Eye (tissue), 1 donor: Measurements from ENCODE around the gene UGT1A1.
"Not testable (repeated sequence)": the region's sequence is repeated elsewhere in the genome, so short reads cannot be mapped to it uniquely, and the experiment has no call there.

Source experiments
- DNase-seq: peaks from one replicate; pipeline ENCODE4 v3.0.0-alpha.2; 2015

The UGT1A1 gene

DNA sequence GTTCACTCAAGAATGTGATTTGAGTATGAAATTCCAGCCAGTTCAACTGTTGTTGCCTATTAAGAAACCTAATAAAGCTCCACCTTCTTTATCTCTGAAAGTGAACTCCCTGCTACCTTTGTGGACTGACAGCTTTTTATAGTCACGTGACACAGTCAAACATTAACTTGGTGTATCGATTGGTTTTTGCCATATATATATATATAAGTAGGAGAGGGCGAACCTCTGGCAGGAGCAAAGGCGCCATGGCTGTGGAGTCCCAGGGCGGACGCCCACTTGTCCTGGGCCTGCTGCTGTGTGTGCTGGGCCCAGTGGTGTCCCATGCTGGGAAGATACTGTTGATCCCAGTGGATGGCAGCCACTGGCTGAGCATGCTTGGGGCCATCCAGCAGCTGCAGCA, at the start of gene UGT1A1:
Gene UGT1A1, plus strand, starts transcription at position 228 of the 400 bp plus-strand sequence. Its CDS starts 18 bp downstream, at position 246.
- no peak for DNase-seq

- DNase-seq, result peak; percentile 84
These were observed 48.6 kb upstream of the UGT1A1 start for GRCh38 chr2:233711312-233712008.

DNA sequence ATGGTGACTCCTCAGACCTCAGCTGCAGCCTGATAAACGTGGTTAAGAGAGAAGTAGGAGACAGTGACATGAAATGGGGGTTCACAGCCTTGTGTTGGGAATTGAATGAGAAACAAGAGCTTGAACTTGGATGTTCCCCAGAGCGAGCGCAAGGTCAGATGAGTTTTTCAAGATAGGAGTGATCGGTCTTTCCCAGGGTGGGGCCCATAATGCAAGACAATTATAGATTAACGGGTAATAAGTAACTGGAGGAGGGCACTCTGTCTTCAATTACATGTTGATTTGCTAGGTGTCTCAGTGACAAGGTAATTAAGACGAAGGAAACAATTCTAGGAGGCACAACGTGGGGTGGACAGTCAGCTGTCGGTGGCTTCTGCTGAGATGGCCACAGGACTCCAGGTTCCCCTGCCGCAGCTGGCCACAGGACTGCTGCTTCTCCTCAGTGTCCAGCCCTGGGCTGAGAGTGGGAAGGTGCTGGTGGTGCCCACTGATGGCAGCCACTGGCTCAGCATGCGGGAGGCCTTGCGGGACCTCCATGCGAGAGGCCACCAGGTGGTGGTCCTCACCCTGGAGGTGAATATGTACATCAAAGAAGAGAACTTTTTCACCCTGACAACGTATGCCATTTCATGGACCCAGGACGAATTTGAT, 47.3 kb upstream of the UGT1A1 start, which contains the start of gene UGT1A5:
Gene UGT1A5, plus strand, starts transcription at position 297 of the 651 bp plus-strand sequence. Its CDS starts 85 bp downstream, at position 382.
- no peak for DNase-seq

GRCh38 chr2:233713262-233713615, 46.8 kb upstream of the UGT1A1 start:
- DNase-seq, result no peak

DNA sequence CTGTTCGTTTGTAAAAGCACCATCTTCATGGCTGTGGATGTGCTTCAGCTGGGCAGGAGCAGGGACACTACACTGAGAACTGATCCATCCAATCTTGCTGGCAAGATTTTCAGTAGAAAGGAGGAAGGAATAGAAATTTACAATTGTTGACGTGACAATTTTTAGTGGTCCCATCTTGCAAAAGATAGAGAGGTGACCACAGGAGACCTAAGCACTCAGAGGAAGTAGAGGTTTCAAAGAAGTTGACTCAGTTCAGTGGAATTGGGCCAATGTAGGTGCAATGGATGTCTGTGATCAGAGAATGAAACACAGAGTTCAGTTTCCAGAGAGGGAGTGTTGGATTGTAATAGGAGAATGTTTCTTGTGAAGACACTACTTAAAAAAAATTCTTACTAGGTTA, 45.9 kb upstream of the UGT1A1 start:
- DNase-seq, result no peak

- no peak for DNase-seq
These were observed 41.5 kb upstream of the UGT1A1 start, which contains the start of gene UGT1A4 for GRCh38 chr2:233718552-233718951. UGT1A4 (plus strand) TSS chr2:233718736; CDS start chr2:233718821, 85 bp downstream.

DNA sequence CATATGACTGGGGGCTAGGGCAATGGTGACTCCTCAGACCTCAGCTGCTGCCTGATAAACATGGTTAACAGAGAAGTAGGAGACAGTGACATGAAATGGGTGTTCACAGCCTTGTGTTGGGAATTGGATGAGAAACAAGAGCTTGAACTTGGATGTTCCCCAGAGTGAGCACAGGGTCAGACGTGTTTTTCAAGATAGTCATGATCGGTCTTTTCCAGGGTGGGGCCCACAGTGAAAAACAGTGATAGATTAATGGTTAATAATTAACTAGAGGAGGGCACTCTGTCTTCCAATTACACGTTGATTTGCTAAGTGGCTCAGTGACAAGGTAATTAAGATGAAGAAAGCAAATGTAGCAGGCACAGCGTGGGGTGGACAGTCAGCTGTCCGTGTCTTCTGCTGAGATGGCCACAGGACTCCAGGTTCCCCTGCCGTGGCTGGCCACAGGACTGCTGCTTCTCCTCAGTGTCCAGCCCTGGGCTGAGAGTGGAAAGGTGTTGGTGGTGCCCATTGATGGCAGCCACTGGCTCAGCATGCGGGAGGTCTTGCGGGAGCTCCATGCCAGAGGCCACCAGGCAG, 31.3 kb upstream of the UGT1A1 start, which contains the start of gene UGT1A3:
Gene UGT1A3, plus strand, starts transcription at position 320 of the 579 bp plus-strand sequence. Its CDS starts 85 bp downstream, at position 405.
- no peak for DNase-seq

GRCh38 chr2:233736868-233737653, 23.0 kb upstream of the UGT1A1 start:
- DNase-seq, result not testable (repeated sequence)

- DNase-seq, result no peak
These were observed 19.2 kb upstream of the UGT1A1 start for GRCh38 chr2:233740870-233741269.

- DNase-seq, result no peak
These were observed 16.4 kb upstream of the UGT1A1 start for GRCh38 chr2:233743464-233744259.

DNA sequence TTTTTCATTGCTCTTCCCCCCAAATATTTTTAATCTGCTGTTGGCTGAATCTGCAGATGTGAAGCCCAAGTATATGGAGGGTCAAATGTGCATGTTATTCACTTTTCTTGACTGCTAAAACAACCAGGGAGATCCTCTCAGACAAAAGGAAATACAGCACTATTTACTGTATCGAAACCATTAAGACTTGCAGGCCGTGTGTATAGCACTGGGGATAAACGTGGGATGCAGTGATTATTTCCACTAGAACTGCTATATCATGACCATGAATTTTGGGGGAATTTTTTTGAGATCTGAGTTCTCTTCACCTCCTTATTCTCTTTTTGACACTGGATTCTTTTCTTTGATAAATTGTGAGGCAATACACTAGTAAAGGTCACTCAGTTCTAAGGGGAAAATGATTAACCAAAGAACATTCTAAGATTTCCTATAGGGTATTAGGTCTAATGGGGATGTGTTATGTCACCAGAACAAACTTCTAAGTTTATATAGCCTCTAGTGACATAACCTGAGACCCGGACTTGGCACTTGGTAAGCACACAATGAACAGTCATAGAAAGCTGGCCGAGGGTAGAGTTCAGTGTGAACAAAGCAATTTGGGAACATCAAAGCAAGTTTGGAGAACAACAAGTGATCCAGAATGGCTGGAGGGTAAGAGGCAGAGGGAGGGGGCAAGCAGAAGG, 14.9 kb upstream of the UGT1A1 start:
- no peak for DNase-seq

DNA sequence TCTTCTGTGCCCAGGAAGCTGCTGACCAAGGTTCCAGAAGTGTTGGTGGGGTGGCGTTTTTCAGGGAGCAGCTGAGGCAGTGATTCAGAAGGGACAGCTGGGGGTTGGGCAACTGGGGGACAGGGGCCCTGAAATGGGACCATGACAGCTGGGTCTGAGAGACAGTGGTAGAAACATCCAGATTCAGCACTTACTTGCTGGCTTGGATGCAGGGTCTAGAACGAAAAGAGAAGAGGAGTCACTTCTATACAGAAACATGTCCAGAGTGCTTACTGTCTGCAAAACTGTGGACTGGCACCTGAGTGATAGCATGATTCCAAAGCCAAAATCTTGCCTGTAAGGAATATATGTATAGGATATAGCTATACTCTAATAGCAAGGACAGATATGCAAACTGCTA, 14.2 kb upstream of the UGT1A1 start:
- DNase-seq, result not testable (repeated sequence)

DNA sequence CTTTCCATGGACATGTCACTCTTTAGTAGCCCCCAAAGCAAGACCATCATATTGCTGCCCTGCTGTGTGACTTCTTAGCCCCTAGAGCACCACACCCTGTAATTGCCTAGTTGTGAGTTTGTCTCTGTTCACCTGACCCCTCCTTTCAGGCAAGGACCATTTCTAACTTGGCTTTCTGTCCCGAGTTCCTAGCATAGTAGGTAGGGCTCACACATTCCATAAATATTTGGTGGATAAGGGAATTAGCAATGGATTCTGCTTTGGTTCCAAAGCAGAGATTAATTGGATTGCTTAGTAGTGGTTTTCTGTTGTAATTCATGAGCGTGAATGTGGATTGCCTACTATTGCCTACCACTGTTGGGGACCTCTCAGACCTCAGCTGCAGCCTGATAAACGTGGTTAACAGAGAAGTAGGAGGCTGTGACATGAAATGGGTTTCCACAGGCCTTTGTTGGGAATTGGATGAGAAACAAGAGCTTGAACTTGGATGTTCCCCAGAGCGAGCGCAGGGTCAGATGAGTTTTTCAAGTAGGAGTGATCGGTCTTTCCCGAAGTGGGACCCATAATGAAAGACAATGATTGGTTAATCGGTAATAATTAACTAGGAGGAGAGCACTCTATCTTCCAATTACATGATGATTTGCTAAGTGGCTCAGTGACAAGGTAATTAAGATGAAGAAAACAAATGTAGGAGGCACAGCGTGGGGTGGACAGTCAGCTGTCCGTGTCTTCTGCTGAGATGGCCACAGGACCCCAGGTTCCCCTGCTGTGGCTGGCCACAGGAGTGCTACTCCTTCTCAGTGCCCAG, 13.4 kb upstream of the UGT1A1 start:
- DNase-seq, result no peak

DNA sequence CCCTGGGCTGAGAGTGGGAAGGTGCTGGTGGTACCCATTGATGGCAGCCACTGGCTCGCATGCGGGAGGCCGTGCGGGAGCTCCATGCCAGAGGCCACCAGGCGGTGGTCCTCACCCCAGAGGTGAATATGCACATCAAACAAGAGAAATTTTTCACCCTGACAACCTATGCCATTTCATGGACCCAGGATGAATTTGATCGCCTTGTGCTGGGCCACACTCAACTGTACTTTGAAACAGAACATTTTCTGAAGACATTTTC, 12.9 kb upstream of the UGT1A1 start:
- DNase-seq, result no peak

DNA sequence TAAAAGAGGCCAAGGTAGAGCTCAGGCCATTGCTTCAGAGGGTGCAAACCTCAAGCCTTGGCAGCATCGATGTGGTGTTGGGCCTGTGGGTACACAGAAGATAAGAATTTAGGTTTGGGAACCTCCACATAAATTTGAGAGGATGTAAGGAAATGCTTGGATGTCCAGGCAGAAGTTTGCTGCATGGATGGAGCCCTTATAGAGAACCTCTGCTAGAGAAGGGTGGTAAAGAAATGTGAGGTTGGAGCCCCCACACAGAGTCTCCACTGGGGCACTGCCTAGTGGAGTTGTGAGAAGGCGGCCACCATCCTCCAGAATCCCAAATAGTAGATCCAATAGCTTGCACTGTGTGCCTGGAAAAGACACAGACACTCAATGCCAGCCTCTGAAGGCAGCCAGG, 9.4 kb upstream of the UGT1A1 start:
- DNase-seq, result not testable (repeated sequence)

DNA sequence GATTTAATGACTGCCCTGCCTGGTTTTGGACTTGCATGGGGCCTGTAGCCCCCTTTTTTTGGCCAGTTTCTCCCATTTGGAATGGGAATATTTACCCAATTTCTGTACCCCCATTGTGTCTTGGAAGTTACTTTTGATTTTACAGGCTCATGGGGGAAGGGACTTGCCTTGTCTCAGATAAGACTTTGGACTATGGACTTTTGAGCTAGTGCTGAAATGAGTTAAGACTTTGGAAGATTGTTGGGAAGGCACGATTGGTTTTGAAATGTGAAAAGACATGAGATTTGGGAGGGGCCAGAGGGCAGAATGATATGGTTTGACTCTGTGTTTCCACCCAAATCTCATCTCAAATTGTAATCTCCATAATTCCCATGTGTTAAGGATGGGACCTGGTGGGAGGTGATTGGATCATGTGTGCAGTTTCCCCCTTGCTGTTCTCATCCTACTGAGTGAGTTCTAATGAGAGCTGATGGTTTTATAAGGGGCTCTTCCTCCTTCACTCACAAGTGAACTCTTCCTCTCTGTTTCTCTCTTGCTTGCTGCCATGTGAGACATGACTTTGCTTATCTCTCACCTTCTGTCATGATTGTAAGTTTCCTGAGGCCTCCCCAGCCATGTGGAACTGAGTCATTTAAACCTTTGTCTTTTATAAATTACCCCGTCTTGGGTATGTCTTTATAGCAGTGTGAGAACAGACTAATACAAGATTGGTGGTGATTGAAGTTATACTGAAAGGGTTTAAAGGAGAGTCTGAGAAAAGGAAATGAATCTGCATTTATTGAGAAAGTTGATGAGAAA, 8.7 kb upstream of the UGT1A1 start:
- DNase-seq, result not testable (repeated sequence)

- no peak for DNase-seq
These were observed 5.0 kb upstream of the UGT1A1 start for GRCh38 chr2:233754872-233755611.

- no peak for DNase-seq
These were observed 3.5 kb upstream of the UGT1A1 start for GRCh38 chr2:233756429-233757081.

GRCh38 chr2:233758141-233758540, 1.9 kb upstream of the UGT1A1 start:
- no peak for DNase-seq
